UCSD-AML1 (cell line): ENCODE data around the gene NUDT6.
"Not testable (repeated sequence)": the region's sequence is repeated elsewhere in the genome, so short reads cannot be mapped to it uniquely, and the experiment has no call there.

ENCODE experiments used
- DNase-seq: peaks from one replicate; lab custom pipeline; 2025; ENCODE audit not compliant: unreplicated experiment; lab: John Stamatoyannopoulos, UW

The NUDT6 gene

GRCh38 chr4:122879001-122879400 is 43.4 kb downstream of the NUDT6 start:
- no peak for DNase-seq

DNA sequence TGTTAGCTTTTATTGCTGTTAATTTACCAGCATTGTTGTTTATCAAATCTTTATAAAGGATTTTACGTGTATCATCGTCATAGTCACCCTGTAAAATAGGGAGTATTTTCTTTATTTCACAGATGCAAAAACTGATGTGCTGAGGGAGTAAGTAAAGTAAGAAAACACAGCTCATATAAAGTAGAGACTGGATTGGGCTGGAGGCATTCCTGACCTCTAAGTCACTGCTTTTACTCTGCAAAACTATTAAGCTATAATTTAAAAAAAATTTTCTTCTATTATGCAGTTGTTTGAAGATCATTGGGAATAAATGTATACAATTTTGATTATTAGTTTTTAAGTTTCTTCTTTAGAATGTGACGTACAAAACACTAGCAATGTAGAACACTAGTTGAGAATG is 45.9 kb downstream of the NUDT6 start:
- no peak for DNase-seq

DNA sequence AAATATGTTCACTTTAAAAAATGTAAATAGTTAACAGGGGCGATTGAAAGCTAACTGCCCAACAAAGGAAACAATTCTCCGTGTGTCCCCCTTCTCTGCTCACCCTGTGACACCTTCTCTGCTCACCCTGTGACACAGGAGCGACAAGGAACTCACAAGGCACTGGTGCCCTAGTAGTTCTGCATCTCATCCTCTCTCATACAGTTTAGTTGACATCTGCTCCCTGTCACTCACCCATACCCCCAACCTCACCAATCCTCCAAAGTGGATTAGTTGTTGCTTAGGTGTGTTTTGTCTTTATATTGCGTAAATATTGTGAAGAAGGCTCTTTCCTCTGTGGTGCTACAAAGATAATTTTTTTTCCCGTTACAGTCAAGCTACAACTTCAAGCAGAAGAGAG is 46.4 kb downstream of the NUDT6 start:
- no peak for DNase-seq

DNA sequence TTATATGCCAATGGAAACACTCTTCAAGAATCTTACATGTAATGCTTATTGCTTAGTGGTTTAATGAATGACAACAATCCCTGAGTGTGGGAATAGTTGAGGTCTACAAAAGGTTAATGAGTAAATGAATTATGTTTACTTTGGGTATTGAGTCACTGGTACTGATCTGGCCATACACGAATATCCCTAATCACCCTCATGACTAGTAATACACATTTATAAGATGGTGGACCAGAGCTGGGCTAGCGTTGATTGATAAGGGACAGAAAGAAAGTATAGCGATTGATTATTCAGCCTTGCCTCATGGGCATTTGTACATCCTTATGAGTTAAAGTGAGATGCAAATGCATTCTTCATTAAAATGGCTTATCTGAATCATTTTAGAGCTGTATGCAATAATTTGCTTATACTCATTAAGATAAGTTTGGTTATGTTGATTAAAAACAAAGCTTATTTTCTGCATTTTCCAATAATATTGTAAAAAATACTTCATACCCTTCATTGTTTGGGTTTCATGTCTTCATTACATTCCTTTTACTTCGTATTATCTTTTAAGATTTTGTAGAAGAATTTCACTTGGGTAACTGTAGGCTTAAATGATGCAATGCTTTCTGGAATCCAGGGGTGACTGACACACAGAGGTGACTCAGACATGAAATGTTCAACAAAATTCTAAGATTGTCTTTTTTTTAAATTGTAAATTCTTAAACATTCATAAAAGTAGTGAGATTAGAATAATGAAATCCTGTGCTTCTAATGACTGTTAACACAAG is 48.4 kb downstream of the NUDT6 start:
- DNase-seq = no peak

- DNase-seq = no peak
Observed at GRCh38 chr4:122873146-122873545, 49.3 kb downstream of the NUDT6 start.

DNA sequence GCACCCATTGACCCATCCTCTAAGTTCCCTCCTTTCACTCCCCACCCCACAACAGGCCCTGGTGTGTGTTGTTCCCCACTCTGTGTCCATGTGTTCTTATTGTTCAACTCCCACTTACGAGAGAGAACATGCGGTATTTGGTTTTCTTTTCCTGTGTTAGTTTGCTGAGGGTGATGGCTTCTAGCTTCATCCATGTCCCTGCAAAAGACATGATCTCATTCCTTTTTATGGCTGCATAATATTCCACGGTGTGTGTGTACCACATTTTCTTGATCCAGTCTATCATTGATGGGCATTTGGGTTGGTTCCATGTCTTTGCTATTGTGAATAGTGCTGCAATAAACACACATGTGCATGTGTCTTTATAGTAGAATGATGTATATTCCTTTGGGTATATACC is 54.2 kb downstream of the NUDT6 start:
- not testable (repeated sequence) for DNase-seq

- DNase-seq = no peak
Observed at GRCh38 chr4:122865425-122865824, 57.0 kb downstream of the NUDT6 start.

DNA sequence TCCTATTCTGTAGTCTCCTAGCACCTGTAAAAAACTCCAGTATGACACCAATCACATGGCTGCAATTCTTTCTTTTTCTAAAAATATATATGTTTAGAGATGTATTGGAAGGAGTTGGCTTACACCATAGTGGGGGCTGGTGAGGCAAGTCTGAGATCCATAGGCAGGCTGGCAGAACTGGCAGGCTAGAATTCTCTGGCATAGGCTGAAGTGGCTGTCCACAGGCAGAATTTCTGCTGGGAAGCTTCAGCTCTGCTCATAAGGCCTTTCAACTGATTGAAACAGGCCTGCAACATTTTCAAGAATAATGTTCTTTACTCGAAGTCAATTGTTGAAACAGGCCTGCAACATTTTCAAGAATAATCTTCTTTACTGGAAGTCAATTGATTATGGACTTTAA is 58.8 kb downstream of the NUDT6 start:
- DNase-seq = no peak

DNA sequence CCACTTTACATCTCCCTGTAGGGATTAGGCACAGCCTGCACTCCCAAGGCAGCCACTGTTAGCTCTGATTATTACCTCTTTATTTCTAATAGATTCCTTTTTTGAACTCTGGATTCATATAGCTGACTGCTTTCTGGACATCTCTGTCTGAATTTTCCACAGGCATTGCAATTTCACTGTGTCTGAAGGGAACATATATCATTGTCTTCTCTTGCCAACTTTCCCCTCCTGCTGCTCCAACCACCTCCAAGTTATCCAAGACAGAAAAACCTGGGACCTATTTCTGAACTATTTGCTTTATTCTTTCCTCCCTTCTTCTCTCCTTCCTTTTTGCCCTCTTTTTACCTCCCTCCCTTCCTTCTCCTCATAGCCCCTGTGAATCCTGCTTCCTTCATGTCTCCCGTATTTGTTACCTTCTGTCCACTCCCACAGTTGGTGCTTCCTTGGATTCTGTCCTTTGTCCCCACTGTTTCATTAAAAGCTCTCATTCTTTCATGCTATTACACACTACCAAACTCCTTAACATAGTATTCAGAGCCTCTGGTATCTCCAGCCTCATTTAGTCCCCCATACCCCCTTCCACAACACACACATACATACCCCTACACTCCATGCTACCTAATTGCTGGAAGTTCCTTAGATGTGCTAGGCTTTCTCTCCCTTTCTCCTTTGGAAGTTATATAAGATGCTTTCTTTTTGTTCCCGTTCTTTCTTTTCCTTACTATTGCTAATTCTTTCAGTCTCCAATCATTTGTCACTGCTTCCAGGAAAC is 61.0 kb downstream of the NUDT6 start:
- DNase-seq = no peak

DNA sequence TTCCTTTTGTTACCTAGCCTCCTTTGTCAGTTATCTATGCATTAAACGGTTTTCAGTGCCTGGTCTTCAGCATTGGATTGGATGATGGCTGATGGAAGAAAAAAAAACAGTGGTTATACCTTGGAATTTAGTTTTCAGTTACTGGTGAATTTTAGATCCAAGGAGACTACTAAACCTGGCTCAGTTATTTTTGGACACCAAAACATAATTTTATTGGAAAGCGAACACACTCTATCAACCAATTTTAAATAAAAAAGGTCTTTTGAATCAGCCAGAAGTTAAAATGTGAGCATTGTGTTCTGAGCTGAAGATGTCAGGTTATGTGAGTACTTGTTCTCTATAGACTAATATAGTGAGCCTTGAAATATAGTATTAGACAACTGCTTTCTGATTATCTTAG is 63.7 kb downstream of the NUDT6 start:
- DNase-seq = no peak

GRCh38 chr4:122857160-122857559 is 65.2 kb downstream of the NUDT6 start:
- no peak for DNase-seq

- no peak for DNase-seq
Observed at GRCh38 chr4:122855353-122855890, 67.0 kb downstream of the NUDT6 start.

DNA sequence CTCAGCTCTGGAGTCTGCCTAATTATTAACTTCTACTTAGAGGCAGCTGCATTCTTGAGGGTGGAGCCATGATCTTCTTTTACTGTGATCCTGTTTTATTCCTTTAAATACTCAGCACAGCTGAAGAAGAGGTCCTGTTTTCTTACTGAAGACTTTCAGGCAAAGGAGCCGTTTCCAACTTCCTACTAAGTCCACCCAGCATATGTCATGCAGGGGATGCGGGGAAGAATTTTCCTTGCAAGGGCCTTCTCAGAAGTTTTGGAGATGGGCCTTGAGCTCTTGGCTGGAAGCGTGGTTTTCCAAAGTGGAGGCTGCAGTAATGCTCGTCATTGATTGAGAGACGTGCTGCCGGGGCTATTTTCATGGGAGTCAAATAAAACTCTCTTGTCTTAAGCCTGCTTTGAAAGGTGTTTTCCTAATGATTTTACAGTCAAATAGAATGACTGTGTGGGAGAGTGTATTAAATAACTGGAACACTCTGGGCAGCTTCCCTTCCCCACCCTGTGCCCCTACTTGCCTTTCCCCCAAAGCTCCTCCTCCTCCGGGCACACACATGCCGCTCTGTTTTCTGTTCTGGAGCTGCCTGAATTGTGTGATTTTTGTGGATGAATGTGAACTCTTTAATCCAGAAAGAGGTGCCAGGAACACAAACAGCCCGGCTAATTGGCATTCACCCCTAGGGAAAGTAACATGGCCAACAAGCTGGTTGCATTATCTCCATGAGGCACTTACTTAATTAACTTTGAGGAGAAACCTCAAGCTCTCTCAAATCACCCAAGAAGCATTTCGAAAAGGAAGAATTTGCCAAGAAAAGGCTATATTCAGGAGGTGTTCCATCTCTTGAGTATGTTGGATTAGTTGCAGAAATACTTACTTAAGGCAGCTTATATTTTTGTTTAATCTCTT is 67.7 kb downstream of the NUDT6 start:
- DNase-seq = no peak

DNA sequence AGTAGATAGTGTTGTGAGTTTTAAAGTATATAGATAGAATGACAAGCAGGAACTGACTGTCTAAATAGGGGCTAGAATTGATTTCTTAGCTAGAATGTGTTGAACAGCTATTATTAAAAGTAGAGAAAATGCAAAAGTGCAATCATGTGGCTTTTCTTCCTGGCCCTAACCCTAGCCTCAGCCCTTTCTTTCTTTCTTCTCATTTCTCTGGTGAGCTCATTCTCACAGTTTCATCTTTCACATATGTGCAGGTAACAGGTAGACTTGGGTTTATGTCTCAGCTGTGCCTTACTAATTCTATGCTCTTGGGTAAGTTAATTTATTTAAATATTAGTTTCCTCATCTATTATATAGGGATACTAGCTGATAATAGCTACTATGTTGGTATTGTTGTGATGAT is 70.8 kb downstream of the NUDT6 start:
- DNase-seq = no peak

- not testable (repeated sequence) for DNase-seq
Observed at GRCh38 chr4:122849789-122850188, 72.6 kb downstream of the NUDT6 start.

DNA sequence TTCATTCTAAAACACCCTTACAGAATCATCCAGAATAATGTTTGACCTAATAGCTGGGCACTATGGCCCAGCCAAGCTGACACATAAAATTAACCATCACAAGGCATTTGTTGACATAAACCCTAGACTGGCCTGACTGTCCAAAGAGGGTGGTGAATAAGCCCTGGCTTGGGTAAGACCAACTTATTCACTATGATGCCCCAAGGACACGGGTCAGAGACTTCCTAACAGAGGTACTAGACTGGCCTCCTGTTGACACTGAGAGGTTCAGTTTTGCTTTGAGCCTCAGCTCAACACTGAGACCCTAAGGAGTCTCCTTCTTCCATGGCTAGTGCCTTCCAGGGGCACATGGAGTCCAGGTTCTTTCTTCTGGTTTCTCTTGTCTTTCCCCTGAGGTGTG is 74.5 kb downstream of the NUDT6 start:
- no peak for DNase-seq

DNA sequence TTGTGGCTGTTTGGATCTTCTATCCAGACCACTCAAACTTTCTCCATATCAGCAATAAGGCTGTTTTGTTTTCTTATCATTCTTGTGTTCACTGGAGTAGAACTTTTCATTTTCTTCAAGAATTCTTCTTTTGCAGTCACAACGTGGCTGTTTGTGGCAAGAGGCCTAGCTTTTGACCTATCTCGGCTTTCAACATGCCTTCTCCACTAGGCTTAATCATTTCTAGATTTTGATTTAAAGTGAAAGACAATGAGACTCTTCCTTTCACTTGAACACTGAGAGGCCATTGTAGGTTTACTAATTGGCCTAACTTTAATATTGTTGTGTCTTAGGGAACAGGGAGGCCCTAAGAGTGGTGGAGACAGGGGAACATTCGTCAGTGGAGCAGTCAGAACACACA is 76.6 kb downstream of the NUDT6 start:
- no peak for DNase-seq

- no peak for DNase-seq
Observed at GRCh38 chr4:122845066-122845465, 77.3 kb downstream of the NUDT6 start.

GRCh38 chr4:122844391-122844790 is 78.0 kb downstream of the NUDT6 start:
- not testable (repeated sequence) for DNase-seq

DNA sequence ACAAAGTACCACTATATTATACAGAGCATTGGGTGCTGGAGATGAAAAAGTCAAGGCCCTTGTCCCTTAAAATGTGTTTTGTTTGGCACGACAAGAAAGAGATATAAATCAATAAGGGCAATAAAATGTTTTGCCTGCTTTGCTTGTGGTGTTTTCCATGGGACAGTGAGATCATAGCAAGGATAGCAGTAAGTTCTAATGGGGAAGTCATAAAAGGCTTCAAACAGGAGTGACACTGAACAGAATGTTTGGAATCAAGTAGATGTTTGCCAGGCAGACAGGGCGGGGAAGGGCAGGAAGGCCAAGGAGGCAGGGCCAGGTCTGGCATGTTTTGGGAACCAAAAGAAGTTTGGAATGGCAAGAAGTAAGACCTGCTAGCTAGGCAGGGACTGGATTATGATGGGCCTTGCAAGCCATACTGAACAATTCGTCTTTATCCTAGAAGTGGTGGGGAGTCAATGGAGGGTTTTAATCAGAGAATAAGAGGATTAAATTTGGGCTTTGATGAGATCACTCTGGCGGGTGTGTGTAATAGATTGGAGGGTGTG is 79.3 kb downstream of the NUDT6 start:
- DNase-seq = no peak
